22Rv1 (cell line): ENCODE data around the gene UQCR10.

Source experiments
- H3K27ac ChIP-seq: fragments of 450-650 bp; 2 replicates; pipeline ENCODE4 v1.5.1; 2017
- CTCF ChIP-seq: fragments of 450-650 bp; IDR thresholded peaks from 2 replicates; pipeline ENCODE4 v1.5.1; 2017; ENCODE audit warnings: mild to moderate bottlenecking
- ZFX ChIP-seq: fragments of 450-650 bp; IDR thresholded peaks from 2 replicates; pipeline ENCODE4 v1.6.1; 2017; ENCODE audit warnings: antibody characterized with exemption, borderline replicate concordance

UQCR10 gene

GRCh38 chr22:29767171-29768051, at the start of gene UQCR10:
UQCR10 (plus strand) TSS chr22:29767369; CDS start chr22:29767399, 30 bp downstream.
- H3K27ac ChIP-seq = peak within 1 kb of the TSS; percentile 86
- TF ChIP-seq CTCF (no peak), ZFX (no peak)

- no peak for TF ChIP-seq ZFX
- TF ChIP-seq CTCF = no peak
- H3K27ac ChIP-seq = no peak overlapping the region
Measured at GRCh38 chr22:29717789-29718188, 49.4 kb upstream of the UQCR10 start.

GRCh38 chr22:29718949-29719898, 47.9 kb upstream of the UQCR10 start:
- no peak overlapping the region for H3K27ac ChIP-seq
- TF ChIP-seq ZFX = no peak

GRCh38 chr22:29719899-29720645, 47.1 kb upstream of the UQCR10 start, which contains the start of gene CABP7:
CABP7 (plus strand) TSS chr22:29720003; CDS start chr22:29720425, 422 bp downstream.
- TF ChIP-seq CTCF (no peak), ZFX (no peak)
- H3K27ac ChIP-seq = no peak within 1 kb of the TSS

GRCh38 chr22:29720811-29721323, 46.3 kb upstream of the UQCR10 start:
- no peak for TF ChIP-seq CTCF
- no peak for TF ChIP-seq ZFX
- H3K27ac ChIP-seq = no peak overlapping the region

- TF ChIP-seq CTCF = no peak
- TF ChIP-seq ZFX = no peak
- H3K27ac ChIP-seq = no peak overlapping the region
Measured at GRCh38 chr22:29722151-29722550, 45.0 kb upstream of the UQCR10 start.

- no peak overlapping the region for H3K27ac ChIP-seq
- TF ChIP-seq ZFX (no peak), CTCF (no peak)
Measured at GRCh38 chr22:29722587-29722986, 44.6 kb upstream of the UQCR10 start.
